ENCODE data around the gene APCDD1L.

Gene APCDD1L

GRCh38 chr20:58549231-58550209 is 34.3 kb upstream of the APCDD1L start:
- POLR2A ChIA-PET, result interaction anchor here (1.0 kb wide), 1 partner anchor 101 kb away, joined by 3 read pairs; the partner anchor contains the start of gene STX16
- CTCF ChIA-PET, result interaction anchor here (0.7 kb wide), 1 partner anchor 102 kb away, joined by 4 read pairs; the partner anchor contains the start of gene STX16
- TF ChIP-seq FOXM1 (IDR thresholded peaks at IDR 0.05; ENCODE audit: borderline replicate concordance), result no peak
- TF ChIP-seq FOXK2 (IDR thresholded peaks at IDR 0.05), result no peak
- no peak for TF ChIP-seq ELF4 (IDR thresholded peaks at IDR 0.05)
- no peak for TF ChIP-seq FOXA1 (IDR thresholded peaks at IDR 0.05)
- no peak for TF ChIP-seq BHLHE40 (IDR thresholded peaks at IDR 0.05; ENCODE audit: borderline replicate concordance)
- TF ChIP-seq PKNOX1 (IDR thresholded peaks at IDR 0.05), result no peak
- TF ChIP-seq SP1 (IDR thresholded peaks at IDR 0.05), result no peak
- TF ChIP-seq CTBP1 (IDR thresholded peaks at IDR 0.05; ENCODE audit: borderline replicate concordance), result no peak
- TF ChIP-seq TARDBP (IDR thresholded peaks at IDR 0.05), result no peak
- TF ChIP-seq HDGF (IDR thresholded peaks at IDR 0.05; ENCODE audit: borderline replicate concordance), result no peak
- TF ChIP-seq L3MBTL2 (conservative IDR thresholded peaks at IDR 0.05), result no peak
- no peak for TF ChIP-seq LEF1 (IDR thresholded peaks at IDR 0.05; ENCODE audit: borderline replicate concordance)
- no peak for TF ChIP-seq NFRKB (IDR thresholded peaks at IDR 0.05)
- TF ChIP-seq ZNF384 (IDR thresholded peaks at IDR 0.05), result no peak

GRCh38 chr20:58547623-58548475 is 32.6 kb upstream of the APCDD1L start:
- no peak for DNase-seq (ENCODE audit: extremely low spot score)
- POLR2A ChIA-PET, result no interaction called here
- CTCF ChIA-PET, result no interaction called here
- no peak for TF ChIP-seq FOXA1 (IDR thresholded peaks at IDR 0.05)
- no peak for TF ChIP-seq FOXK2 (IDR thresholded peaks at IDR 0.05)
- TF ChIP-seq TARDBP (IDR thresholded peaks at IDR 0.05), result no peak
- no peak for TF ChIP-seq NFRKB (IDR thresholded peaks at IDR 0.05)
- TF ChIP-seq CTBP1 (IDR thresholded peaks at IDR 0.05; ENCODE audit: borderline replicate concordance), result no peak
- no peak for TF ChIP-seq SUZ12 (IDR thresholded peaks at IDR 0.05)
- TF ChIP-seq L3MBTL2 (conservative IDR thresholded peaks at IDR 0.05), result no peak
- no peak for TF ChIP-seq PKNOX1 (IDR thresholded peaks at IDR 0.05)
- TF ChIP-seq SP1 (IDR thresholded peaks at IDR 0.05), result no peak
- no peak for TF ChIP-seq ZNF384 (IDR thresholded peaks at IDR 0.05)
- no peak for TF ChIP-seq HDGF (IDR thresholded peaks at IDR 0.05; ENCODE audit: borderline replicate concordance)
- TF ChIP-seq BHLHE40 (IDR thresholded peaks at IDR 0.05; ENCODE audit: borderline replicate concordance), result no peak

More at GRCh38 chr20:58549231-58550209, 34.3 kb upstream of the APCDD1L start:
- DNase-seq (ENCODE audit: extremely low spot score), result no peak

GRCh38 chr20:58546756-58547622 is 31.8 kb upstream of the APCDD1L start:
- ChIA-PET CTCF (no interaction called here), POLR2A (no interaction called here)
- TF ChIP-seq BHLHE40 (IDR thresholded peaks at IDR 0.05; ENCODE audit: borderline replicate concordance), result no peak
- DNase-seq (ENCODE audit: extremely low spot score), result no peak

- ChIA-PET CTCF (no interaction called here), POLR2A (no interaction called here)
Observed at GRCh38 chr20:58546416-58546711, 31.2 kb upstream of the APCDD1L start.

More at GRCh38 chr20:58546416-58546711, 31.2 kb upstream of the APCDD1L start:
- TF ChIP-seq FOXA1 (IDR thresholded peaks at IDR 0.05) (no peak), ZNF384 (IDR thresholded peaks at IDR 0.05) (no peak), ARNT (IDR thresholded peaks at IDR 0.05) (no peak), L3MBTL2 (conservative IDR thresholded peaks at IDR 0.05) (no peak), FOXK2 (IDR thresholded peaks at IDR 0.05) (no peak), HDGF (IDR thresholded peaks at IDR 0.05; ENCODE audit: borderline replicate concordance) (no peak), FOXM1 (IDR thresholded peaks at IDR 0.05; ENCODE audit: borderline replicate concordance) (no peak), PKNOX1 (IDR thresholded peaks at IDR 0.05) (no peak)
- DNase-seq (ENCODE audit: extremely low spot score), result no peak
